GM23338 (cell line): Measurements from ENCODE around the gene CAPG.

Source experiments
- EZH2 ChIP-seq: fragments of 200-600 bp; sonication (generic); IDR thresholded peaks from one replicate; pipeline ENCODE4 v1.8.0; 2017; ENCODE audit warnings: antibody characterized with exemption, mild to moderate bottlenecking, low read depth; ENCODE audit not compliant: unreplicated experiment
- EZH2phosphoT487 ChIP-seq: fragments of 200-600 bp; sonication (generic); IDR thresholded peaks from one replicate; pipeline ENCODE4 v1.8.1; 2018; ENCODE audit warnings: antibody characterized with exemption; ENCODE audit not compliant: unreplicated experiment
- POLR2AphosphoS5 ChIP-seq: IDR thresholded peaks from 2 replicates; pipeline ENCODE4 v1.6.1; 2016; ENCODE audit warnings: antibody characterized with exemption, low read depth
- REST ChIP-seq: IDR thresholded peaks from one replicate; pipeline ENCODE4 v1.6.1; 2018; ENCODE audit warnings: antibody characterized with exemption; ENCODE audit not compliant: unreplicated experiment
- STAT1 ChIP-seq: IDR thresholded peaks from one replicate; pipeline ENCODE4 v1.6.1; 2016; ENCODE audit warnings: antibody characterized with exemption; ENCODE audit not compliant: unreplicated experiment
- TF ChIP-seq, protein P1 (sequence below), 2 experiments: fragments of 200-600 bp in 1 of 2; sonication (generic) in 1 of 2; conservative IDR thresholded peaks; 2 replicates each; pipeline versions ENCODE4 v1.5.1 to v1.6.1; 2016 to 2017; ENCODE audit warnings: antibody characterized with exemption in 2 of 2, low read depth in 2 of 2, mild to moderate bottlenecking in 2 of 2, moderate library complexity in 1 of 2

GRCh38 chr2:85449214-85449588 is 39.0 kb upstream of the CAPG start:
- TF ChIP-seq POLR2AphosphoS5: no peak
- TF ChIP-seq, protein P1, sequence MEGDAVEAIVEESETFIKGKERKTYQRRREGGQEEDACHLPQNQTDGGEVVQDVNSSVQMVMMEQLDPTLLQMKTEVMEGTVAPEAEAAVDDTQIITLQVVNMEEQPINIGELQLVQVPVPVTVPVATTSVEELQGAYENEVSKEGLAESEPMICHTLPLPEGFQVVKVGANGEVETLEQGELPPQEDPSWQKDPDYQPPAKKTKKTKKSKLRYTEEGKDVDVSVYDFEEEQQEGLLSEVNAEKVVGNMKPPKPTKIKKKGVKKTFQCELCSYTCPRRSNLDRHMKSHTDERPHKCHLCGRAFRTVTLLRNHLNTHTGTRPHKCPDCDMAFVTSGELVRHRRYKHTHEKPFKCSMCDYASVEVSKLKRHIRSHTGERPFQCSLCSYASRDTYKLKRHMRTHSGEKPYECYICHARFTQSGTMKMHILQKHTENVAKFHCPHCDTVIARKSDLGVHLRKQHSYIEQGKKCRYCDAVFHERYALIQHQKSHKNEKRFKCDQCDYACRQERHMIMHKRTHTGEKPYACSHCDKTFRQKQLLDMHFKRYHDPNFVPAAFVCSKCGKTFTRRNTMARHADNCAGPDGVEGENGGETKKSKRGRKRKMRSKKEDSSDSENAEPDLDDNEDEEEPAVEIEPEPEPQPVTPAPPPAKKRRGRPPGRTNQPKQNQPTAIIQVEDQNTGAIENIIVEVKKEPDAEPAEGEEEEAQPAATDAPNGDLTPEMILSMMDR (conservative IDR thresholded peaks at IDR 0.05; ENCODE audit: low read depth in 2 of 2): no peak
- TF ChIP-seq REST: no peak
- TF ChIP-seq EZH2: no peak
- no peak for TF ChIP-seq EZH2phosphoT487
- TF ChIP-seq STAT1: no peak
